GM10266 (cell line): ENCODE measurements around the gene RASSF5.
"Not testable (repeated sequence)": the region's sequence is repeated elsewhere in the genome, so short reads cannot be mapped to it uniquely, and the experiment has no call there.

Experiments used
- DNase-seq: peaks from one replicate; pipeline ENCODE4 v3.0.0; 2012; ENCODE audit errors: extremely low spot score
- CTCF ChIP-seq: IDR thresholded peaks from 2 replicates; pipeline ENCODE4 v1.5.1; 2012; ENCODE audit warnings: mild to moderate bottlenecking, low read depth; ENCODE audit not compliant: control insufficient read depth, insufficient read depth; ENCODE audit errors: missing control alignments

The RASSF5 gene

GRCh38 chr1:206604861-206605260 lies 97.5 kb downstream of the RASSF5 start:
- DNase-seq, result no peak
- TF ChIP-seq CTCF, result no peak

DNA sequence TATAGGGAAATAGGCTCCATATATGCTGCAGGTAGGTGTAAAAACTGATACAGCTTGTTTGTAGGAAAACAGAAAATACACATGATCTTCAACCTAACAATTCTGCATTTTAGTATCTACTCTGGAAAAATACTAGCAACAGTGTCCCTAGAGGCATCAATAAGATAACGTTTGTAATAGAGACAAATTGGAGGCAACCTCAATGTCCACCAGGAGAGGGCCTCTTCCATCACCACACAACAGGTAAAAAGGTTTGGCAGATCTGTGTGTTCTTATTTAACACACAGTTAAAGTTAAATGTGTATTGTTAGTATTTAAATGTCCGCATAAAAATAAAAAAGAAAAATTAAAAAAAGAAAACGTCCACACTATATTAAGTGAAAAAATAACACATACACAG lies 99.5 kb downstream of the RASSF5 start:
- TF ChIP-seq CTCF, result no peak
- DNase-seq, result no peak

GRCh38 chr1:206608108-206608698 lies 100.9 kb downstream of the RASSF5 start:
- TF ChIP-seq CTCF, result peak; percentile 79
- DNase-seq, result peak; percentile 51

DNA sequence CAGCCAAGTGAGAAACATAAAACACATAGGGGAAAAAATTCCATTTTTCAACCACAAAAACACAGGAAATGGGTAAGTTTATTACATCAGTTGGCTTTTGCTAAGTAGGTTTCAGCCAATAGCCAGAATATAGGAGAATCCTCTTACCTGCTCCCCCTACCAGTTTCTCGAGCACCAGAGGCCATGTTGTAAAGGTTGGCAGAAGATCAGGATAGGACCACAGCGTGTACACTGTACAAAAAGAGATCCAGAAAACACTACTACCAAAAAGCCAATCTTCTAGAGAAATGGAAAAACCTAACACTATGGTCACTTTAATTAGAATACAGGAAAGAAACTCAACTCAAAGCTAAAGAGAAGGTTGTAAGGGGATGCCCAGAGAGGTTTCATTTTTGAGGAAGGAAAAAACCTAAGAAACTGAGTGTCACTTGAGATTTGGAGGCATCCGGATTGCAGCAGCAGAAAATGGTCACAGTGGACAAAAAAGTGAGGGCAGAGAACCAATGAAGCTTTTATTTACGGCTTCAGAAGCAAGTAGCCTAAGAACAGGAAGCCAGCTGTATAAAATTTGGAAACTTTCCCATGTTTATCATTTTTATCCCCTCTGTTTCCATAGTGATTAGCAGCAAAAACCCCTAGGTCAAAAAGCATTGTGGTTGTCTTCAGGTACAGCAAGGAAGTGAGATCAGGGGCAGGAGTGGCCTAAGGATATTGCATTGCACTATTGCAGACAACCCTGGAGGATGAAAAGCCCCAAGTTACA lies 102.1 kb downstream of the RASSF5 start:
- peak; percentile 58 for DNase-seq
- no peak for TF ChIP-seq CTCF

- peak; percentile 98 for TF ChIP-seq CTCF
- peak; percentile 98 for DNase-seq
Observed at GRCh38 chr1:206612129-206612876, 105.0 kb downstream of the RASSF5 start, which contains the start of gene EIF2D. EIF2D (minus strand) TSS chr1:206612465; CDS start chr1:206612342, 123 bp downstream.

DNA sequence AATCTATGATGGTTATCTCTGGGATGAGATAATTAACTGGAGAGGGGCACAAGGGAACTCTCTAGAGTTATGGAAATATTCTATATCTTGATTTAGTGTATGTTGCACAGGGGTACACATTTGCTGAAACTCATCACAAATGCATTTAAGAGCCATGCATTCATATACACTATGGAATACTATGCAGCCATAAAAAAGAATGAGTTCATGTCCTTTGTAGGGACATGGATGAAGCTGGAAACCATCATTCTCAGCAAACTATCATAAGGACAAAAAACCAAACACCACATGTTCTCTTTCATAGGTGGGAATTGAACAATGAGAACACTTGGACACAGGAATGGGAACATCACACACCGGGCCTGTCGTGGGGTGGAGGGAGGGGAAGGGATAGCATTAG lies 119.1 kb downstream of the RASSF5 start:
- not testable (repeated sequence) for DNase-seq

DNA sequence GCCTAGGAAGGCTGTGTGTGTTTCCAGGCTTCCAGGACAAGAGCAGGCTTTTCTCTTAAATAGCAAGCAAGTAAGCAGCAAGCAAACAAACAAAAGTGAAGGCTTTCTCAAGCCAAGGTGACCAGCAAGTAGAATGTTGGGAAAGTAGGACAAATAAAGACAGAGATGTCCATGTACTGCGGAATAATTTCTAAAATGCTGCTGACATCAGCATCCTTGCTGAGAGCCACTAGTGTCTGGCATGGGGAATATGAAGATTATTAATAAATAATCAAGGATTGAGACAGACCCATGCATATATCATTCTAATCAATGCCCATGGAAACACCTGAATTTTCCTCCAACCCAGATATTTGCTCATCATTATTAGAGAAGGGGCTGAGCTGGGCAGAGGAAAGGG lies 121.6 kb downstream of the RASSF5 start:
- TF ChIP-seq CTCF, result no peak
- no peak for DNase-seq
